Activated T-cell treated with anti-CD3 and anti-CD28 coated beads, Interleukin-2, amount 50 U/mL, for 4 hours (primary cell): ENCODE measurements around the gene ZNF175. TPM values are rescaled to one million over a fixed set of nuclear protein-coding genes. Genes with fewer than 3 reads are reported as not detected.

Source experiments
- total RNA-seq, 3 donors: library from RNA; stranded (reverse); gene quantifications; one replicate each; pipeline ENCODE4 v1.2.1, GENCODE V29; 2021

Gene ZNF175
- total RNA-seq, 3 donors from 2014 or later, result 5.3 to 7.5 (median 6.0) TPM

Other genes starting within 250 kb of the ZNF175 start
- 1 to 10 TPM; 1.6 to 2.3 (median 1.8) TPM for gene VSIG10L, start 229.1 kb upstream of the ZNF175 start, total RNA-seq
- gene ETFB, start 204.9 kb upstream of the ZNF175 start, total RNA-seq, result 10 to 100 TPM; 65.8 to 74.9 (median 73.3) TPM
- 1 to 10 TPM; 3.8 to 6.4 (median 5.3) TPM for gene CLDND2, start 202.3 kb upstream of the ZNF175 start, total RNA-seq
- gene NKG7, start 198.6 kb upstream of the ZNF175 start, total RNA-seq, result 100 to 1,000 TPM; 146 to 232 (median 153) TPM
- gene LIM2, start 183.3 kb upstream of the ZNF175 start, total RNA-seq, result under 1 TPM in 2 of 3 donors, not detected in 1; 0.58 to 0.65 TPM
- gene C19orf84, start 180.7 kb upstream of the ZNF175 start, total RNA-seq, result not detected
- under 1 TPM; 0.43 to 0.63 (median 0.53) TPM for gene SIGLEC10, start 153.6 kb upstream of the ZNF175 start, total RNA-seq
- not detected for gene SIGLEC8, start 112.8 kb upstream of the ZNF175 start, total RNA-seq
- not detected for gene CEACAM18, start 92.7 kb upstream of the ZNF175 start, total RNA-seq
- 1 to 10 TPM in 1 of 3 donors, under 1 TPM in 1, not detected in 1; 0.51 to 1.3 TPM for gene SIGLEC12, start 69.5 kb upstream of the ZNF175 start, total RNA-seq
- gene SIGLEC6, start 39.6 kb upstream of the ZNF175 start, total RNA-seq, result under 1 TPM in 1 of 3 donors, not detected in 2; 0.32 TPM
- gene SIGLEC5, start 59.1 kb downstream of the ZNF175 start, total RNA-seq, result under 1 TPM in 1 of 3 donors, not detected in 2; 0.11 TPM
- not detected for gene SIGLEC14, start 75.5 kb downstream of the ZNF175 start, total RNA-seq
- gene SPACA6, start 122.0 kb downstream of the ZNF175 start, total RNA-seq, result 1 to 10 TPM; 1.6 to 2.3 (median 2.1) TPM
- gene HAS1, start 152.7 kb downstream of the ZNF175 start, total RNA-seq, result not detected
- gene FPR1, start 180.6 kb downstream of the ZNF175 start, total RNA-seq, result not detected
- not detected for gene FPR2, start 189.9 kb downstream of the ZNF175 start, total RNA-seq
- gene FPR3, start 223.9 kb downstream of the ZNF175 start, total RNA-seq, result not detected